RWPE1 (cell line): ENCODE measurements around the gene TMEM184C.
A peak's percentile ranks its signal among the peaks of the same experiment; 100 is the strongest.

Experiments
- CTCF ChIA-PET: fragments of 350-600 bp; sonication (Branson Sonifier 250); formaldehyde crosslinking; extraction: SDS; loops from one replicate; lab custom pipeline; 2021; lab: Yijun Ruan, JAX
- POLR2A ChIA-PET: fragments of 400-600 bp; formaldehyde crosslinking; extraction: SDS; loops from one replicate; lab custom pipeline; 2020; ENCODE audit warnings: antibody characterized with exemption; ENCODE audit not compliant: low non-redundant PET; lab: Yijun Ruan, JAX
- DNase-seq: peaks from one replicate; pipeline ENCODE4 v3.0.0; 2012; ENCODE audit warnings: low spot score
- H3K27ac ChIP-seq: fragments of 450-650 bp; 2 replicates; pipeline ENCODE4 v1.5.1; 2017
- CTCF ChIP-seq: fragments of 450-650 bp; conservative IDR thresholded peaks from 2 replicates; pipeline ENCODE4 v1.5.1; 2017; ENCODE audit warnings: low read depth, mild to moderate bottlenecking

TMEM184C gene

GRCh38 chr4:147707892-147708672 is 90.9 kb downstream of the TMEM184C start:
- POLR2A ChIA-PET: no interaction called here
- CTCF ChIA-PET: interaction anchor here (0.7 to 4.2 kb wide), 4 partner anchors 14 to 185 kb away, joined by 4 to 33 read pairs (median 4); no protein-coding TSS in a partner anchor
- peak; percentile 36 for DNase-seq
- peak; percentile 90 for TF ChIP-seq CTCF
- H3K27ac ChIP-seq: no peak overlapping the region

- DNase-seq: no peak
- no peak for TF ChIP-seq CTCF
- no peak overlapping the region for H3K27ac ChIP-seq
- ChIA-PET CTCF (interaction anchor here (0.6 to 4.2 kb wide), 4 partner anchors 22 to 251 kb away, joined by 3 to 33 read pairs (median 4); partner anchors contain the start of gene ARHGAP10), POLR2A (no interaction called here)
Measured at GRCh38 chr4:147709999-147710398, 92.8 kb downstream of the TMEM184C start.

- ChIA-PET CTCF (interaction anchor here (0.9 kb wide), 1 partner anchor 151 kb away, joined by 3 read pairs; no protein-coding TSS in a partner anchor), POLR2A (no interaction called here)
- TF ChIP-seq CTCF: no peak
- H3K27ac ChIP-seq: peak overlapping the region; percentile 59; the same call in 1 of the 2 replicates
- DNase-seq: peak; percentile 66
Measured at GRCh38 chr4:147714575-147715401, 97.6 kb downstream of the TMEM184C start.

DNA sequence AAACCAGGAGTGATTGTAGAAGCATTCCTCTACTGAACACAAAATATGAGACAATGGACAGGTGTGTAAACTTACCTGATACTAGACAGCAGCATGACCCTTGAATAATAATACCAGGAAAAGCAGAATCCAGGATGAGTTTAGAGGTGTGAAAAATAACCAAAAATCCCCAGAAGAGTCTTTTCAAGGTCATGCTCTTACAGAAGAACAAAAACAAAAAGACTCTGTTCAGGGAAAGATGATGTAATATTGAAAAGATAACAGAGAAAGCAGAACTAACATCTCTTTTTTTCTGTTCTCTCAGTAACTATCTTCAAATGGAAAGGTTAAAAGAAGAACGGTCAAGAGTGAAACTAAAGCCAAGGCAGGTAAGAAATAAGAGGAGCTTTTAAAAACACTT is 100.7 kb downstream of the TMEM184C start:
- CTCF ChIA-PET: no interaction called here
- POLR2A ChIA-PET: interaction anchor here (0.6 kb wide), 1 partner anchor 131 kb away, joined by 9 read pairs; no protein-coding TSS in a partner anchor
- DNase-seq: no peak
- no peak overlapping the region for H3K27ac ChIP-seq
- no peak for TF ChIP-seq CTCF
